ENCODE data around the gene PTPRM.

- TF ChIP-seq CTCF (IDR thresholded peaks at IDR 0.05; ENCODE audit: low read depth, low read length, poor library complexity, severe bottlenecking): no peak
- no peak for TF ChIP-seq EZH2phosphoT487 (IDR thresholded peaks at IDR 0.05; ENCODE audit: borderline replicate concordance, low read length)
Measured at GRCh38 chr18:7630731-7631442, 63.8 kb downstream of the PTPRM start.
